Endothelial cell of umbilical vein (primary cell): ENCODE measurements around the gene PDGFA. TPM values are rescaled to one million over a fixed set of nuclear protein-coding genes. Genes with fewer than 3 reads are reported as not detected.

ENCODE experiments used
- BruUV-seq: library from RNA; stranded (reverse); fragments of 400-500 nt; replicated peaks from 2 replicates; lab custom pipeline; 2021; lab: Mats Ljungman, UMichigan
- CTCF ChIA-PET: fragments of 300-600, 350-600 bp; sonication (Branson Sonifier 250); formaldehyde crosslinking; loops from one replicate; lab custom pipeline; 2021; ENCODE audit warnings: antibody characterized with exemption, inconsistent platforms; lab: Charles Lee
- POLR2A ChIA-PET: fragments of 300-600, 350-600 bp; sonication (Branson Sonifier 250); formaldehyde crosslinking; loops from one replicate; lab custom pipeline; 2021; ENCODE audit warnings: antibody characterized with exemption, inconsistent platforms; lab: Charles Lee
- DNase-seq: peaks from one replicate; pipeline ENCODE4 v3.0.0-alpha.2; 2011; ENCODE audit warnings: low read depth, low spot score
- FAIRE-seq: peaks from 2 replicates; lab custom pipeline; 2011; peaks lifted over from hg19 to GRCh38; lab: Jason Lieb, UNC
- H2AFZ ChIP-seq: 2 replicates; pipeline ENCODE4 v1.6.0; 2012; ENCODE audit warnings: low read depth, low read length, control low read depth, inconsistent platforms
- H3K27ac ChIP-seq: 2 replicates; pipeline ENCODE4 v1.5.1; 2011; ENCODE audit warnings: low read depth, mild to moderate bottlenecking, control low read depth, low read length, moderate library complexity; ENCODE audit not compliant: insufficient read depth
- H3K27me3 ChIP-seq, 2 experiments: 2 replicates each; pipeline versions ENCODE4 v1.6.0 to v1.6.1; 2011; ENCODE audit warnings: low read length in 2 of 2, mixed read lengths in 1 of 2; ENCODE audit not compliant: control insufficient read depth in 2 of 2, insufficient read depth in 2 of 2
- H3K36me3 ChIP-seq, 2 experiments: 2 replicates in 1 of 2; 3 replicates in 1 of 2; pipeline ENCODE4 v1.5.1; 2011; ENCODE audit warnings: low read length in 2 of 2, mild to moderate bottlenecking in 1 of 2, moderate library complexity in 1 of 2; ENCODE audit not compliant: control insufficient read depth in 2 of 2, insufficient read depth in 2 of 2; ENCODE audit errors: extremely low read depth in 1 of 2
- H3K4me1 ChIP-seq: 3 replicates; pipeline ENCODE4 v1.5.1; 2011; ENCODE audit warnings: mild to moderate bottlenecking, low read length; ENCODE audit not compliant: control insufficient read depth, insufficient read depth; ENCODE audit errors: extremely low read depth
- H3K4me2 ChIP-seq: 2 replicates; pipeline ENCODE4 v1.6.1; 2011; ENCODE audit warnings: low read length, control low read depth, mixed read lengths; ENCODE audit not compliant: insufficient read depth
- H3K4me3 ChIP-seq, 3 experiments: fragments of 200-600 bp in 1 of 3; sonication (generic), shearing (Covaris generic) in 1 of 3; replicated peaks in 1 of 3; 2 replicates each; pipeline ENCODE4 v1.5.1; 2011 to 2016; ENCODE audit warnings: control low read depth in 3 of 3, low read length in 3 of 3, mild to moderate bottlenecking in 2 of 3, inconsistent platforms in 1 of 3, low read depth in 1 of 3, moderate library complexity in 1 of 3; ENCODE audit not compliant: insufficient read depth in 1 of 3
- H3K79me2 ChIP-seq: 2 replicates; pipeline ENCODE4 v1.6.0; 2012; ENCODE audit warnings: low read length, inconsistent platforms; ENCODE audit not compliant: control insufficient read depth, insufficient read depth
- H3K9ac ChIP-seq: replicated peaks from 2 replicates; pipeline ENCODE3; 2011; ENCODE audit warnings: low read length, control low read depth; ENCODE audit not compliant: insufficient read depth; ENCODE audit errors: extremely low read depth
- H3K9me1 ChIP-seq: replicated peaks from 3 replicates; pipeline ENCODE4 v1.6.0; 2011; ENCODE audit warnings: mild to moderate bottlenecking, low read length; ENCODE audit not compliant: control insufficient read depth, insufficient read depth; ENCODE audit errors: extremely low read depth
- H3K9me3 ChIP-seq: replicated peaks from 2 replicates; pipeline ENCODE4 v1.5.1; 2012; ENCODE audit warnings: low read length, inconsistent platforms; ENCODE audit not compliant: control insufficient read depth, insufficient read depth
- H4K20me1 ChIP-seq: replicated peaks from 2 replicates; pipeline ENCODE3; 2011; ENCODE audit warnings: mild to moderate bottlenecking, low read length; ENCODE audit not compliant: control insufficient read depth, insufficient read depth; ENCODE audit errors: extremely low read depth
- EZH2 ChIP-seq: IDR thresholded peaks from 2 replicates; pipeline ENCODE4 v1.6.1; 2012; ENCODE audit warnings: borderline replicate concordance, low read depth, mild to moderate bottlenecking, moderate library complexity, low read length, inconsistent platforms; ENCODE audit not compliant: severe bottlenecking
- FOS ChIP-seq: IDR thresholded peaks from 2 replicates; pipeline ENCODE4 v1.6.1; 2011; ENCODE audit warnings: mild to moderate bottlenecking, low read length, moderate library complexity, borderline replicate concordance; ENCODE audit not compliant: insufficient read depth
- GATA2 ChIP-seq: IDR thresholded peaks from 2 replicates; pipeline ENCODE4 v1.7.0; 2011; ENCODE audit warnings: low read depth, mild to moderate bottlenecking, moderate library complexity, mixed read lengths, low read length; ENCODE audit not compliant: insufficient read length, insufficient read depth
- JUN ChIP-seq: IDR thresholded peaks from 2 replicates; pipeline ENCODE4 v1.6.1; 2011; ENCODE audit warnings: borderline replicate concordance, low read depth; ENCODE audit not compliant: insufficient read length, insufficient read depth
- MYC ChIP-seq: IDR thresholded peaks from one replicate; pipeline ENCODE4 v1.6.1; 2011; ENCODE audit warnings: mild to moderate bottlenecking, low read depth, low read length
- POLR2A ChIP-seq: IDR thresholded peaks from 2 replicates; pipeline ENCODE4 v1.6.1; 2012; ENCODE audit warnings: low read depth, mild to moderate bottlenecking, control low read depth, low read length
- POLR2AphosphoS5 ChIP-seq: IDR thresholded peaks from 2 replicates; pipeline ENCODE4 v1.6.1; 2012; ENCODE audit warnings: low read depth, mild to moderate bottlenecking, control low read depth, low read length, moderate library complexity; ENCODE audit not compliant: insufficient read depth
- dilution Hi-C: fragments of 300-500 bp; cut with MboI; formaldehyde crosslinking; loops from one replicate; pipeline ENCODE4 v1.15.0; 2019; ENCODE audit warnings: low sequenced_read_pairs; ENCODE audit not compliant: extremely low pct_ligation_motif_present
- intact Hi-C: fragments of 100-400 bp; cut with micrococcal nuclease; formaldehyde crosslinking; loops from one replicate; pipeline ENCODE4 v1.10.0; 2022
- polyA plus RNA-seq, 4 experiments: library from polyadenylated mRNA; depleted of rRNA in 3 of 4; stranded (reverse) in 3 of 4; unstranded in 1 of 4; fragments of >200 nt; gene quantifications; 2 replicates each; pipeline versions ENCODE4 v1.2.1 to v1.2.3, GENCODE V29; 2011 to 2012; ENCODE audit warnings: missing spikeins in 1 of 4
- total RNA-seq: library from RNA; stranded (reverse); gene quantifications from 2 replicates; pipeline ENCODE4 v1.2.3, GENCODE V29; 2021
- TF ChIP-seq, protein P1 (sequence below), 2 donors: IDR thresholded peaks; 1 replicate in 1 of 2; 2 replicates in 1 of 2; pipeline ENCODE4 v1.5.1; 2011; ENCODE audit warnings: low read length in 2 of 2, mild to moderate bottlenecking in 2 of 2, moderate library complexity in 2 of 2, control low read depth in 1 of 2, inconsistent platforms in 1 of 2, low read depth in 1 of 2; ENCODE audit not compliant: insufficient read depth in 1 of 2; ENCODE audit errors: extremely low read depth in 1 of 2
- TF ChIP-seq, protein P2 (sequence below): IDR thresholded peaks from 2 replicates; pipeline ENCODE4 v1.6.1; 2011; ENCODE audit not compliant: insufficient read depth, insufficient read length

PDGFA gene
- total and polyA plus RNA-seq, 2 donors (not counting 3 experiments of a cell fraction or from before 2014, with no cell fraction given) = 17.4 to 62.4 TPM

DNA sequence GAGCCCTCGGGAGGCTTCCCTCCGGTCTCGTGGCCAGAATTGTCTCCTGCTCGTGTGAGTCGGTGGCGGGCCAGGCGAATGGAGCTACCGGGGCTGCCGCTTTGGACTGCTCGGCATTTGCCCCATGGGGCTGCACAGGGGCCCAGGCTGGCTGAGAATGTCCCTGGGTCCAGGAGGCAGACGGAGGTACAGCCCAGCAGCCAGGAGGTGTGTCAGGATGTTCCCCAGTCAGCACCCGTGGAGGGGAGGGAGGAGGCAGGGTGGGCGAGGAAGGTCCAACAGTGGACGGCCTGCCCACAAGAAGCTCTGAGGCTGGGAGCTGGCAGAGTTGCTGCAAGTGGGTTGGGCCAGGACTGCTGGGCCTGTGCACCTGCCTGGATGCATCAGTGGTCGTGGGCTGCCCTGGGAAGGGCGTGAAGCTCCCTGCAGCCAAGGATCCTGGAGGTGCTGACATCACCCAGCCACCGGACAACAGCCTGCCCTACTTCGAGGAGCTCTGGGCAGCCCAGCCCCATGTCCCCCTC lies 46.4 kb downstream of the PDGFA start:
- no TSS peak for BruUV-seq
- H3K4me2 ChIP-seq = no peak overlapping the region
- H3K9ac ChIP-seq = no peak overlapping the region
- no peaks in the 10 kb centered on the region for H3K36me3 ChIP-seq
- intact Hi-C loops = no loop called here
- peaks cover 29% of the 10 kb centered on the region for H3K4me1 ChIP-seq
- FAIRE-seq (no peak), DNase-seq (no peak)
- POLR2A ChIA-PET = no interaction called here
- no peaks in the 10 kb centered on the region for H3K9me3 ChIP-seq
- H3K27ac ChIP-seq = no peak overlapping the region
- H2AFZ ChIP-seq = no peak overlapping the region
- H3K79me2 ChIP-seq = no peaks in the 10 kb centered on the region
- H4K20me1 ChIP-seq = no peaks in the 10 kb centered on the region
- no peak overlapping the region for H3K4me3 ChIP-seq
- H3K9me1 ChIP-seq = no peaks in the 10 kb centered on the region
- dilution Hi-C loops = no loop called here
- CTCF ChIA-PET = interaction anchor here (0.8 to 1.4 kb wide), 2 partner anchors 60 to 111 kb away, joined by 3 read pairs; no protein-coding TSS in a partner anchor
- no peaks in the 10 kb centered on the region for H3K27me3 ChIP-seq
- TF ChIP-seq FOS = no peak
- TF ChIP-seq MYC = no peak
- TF ChIP-seq, protein P1, sequence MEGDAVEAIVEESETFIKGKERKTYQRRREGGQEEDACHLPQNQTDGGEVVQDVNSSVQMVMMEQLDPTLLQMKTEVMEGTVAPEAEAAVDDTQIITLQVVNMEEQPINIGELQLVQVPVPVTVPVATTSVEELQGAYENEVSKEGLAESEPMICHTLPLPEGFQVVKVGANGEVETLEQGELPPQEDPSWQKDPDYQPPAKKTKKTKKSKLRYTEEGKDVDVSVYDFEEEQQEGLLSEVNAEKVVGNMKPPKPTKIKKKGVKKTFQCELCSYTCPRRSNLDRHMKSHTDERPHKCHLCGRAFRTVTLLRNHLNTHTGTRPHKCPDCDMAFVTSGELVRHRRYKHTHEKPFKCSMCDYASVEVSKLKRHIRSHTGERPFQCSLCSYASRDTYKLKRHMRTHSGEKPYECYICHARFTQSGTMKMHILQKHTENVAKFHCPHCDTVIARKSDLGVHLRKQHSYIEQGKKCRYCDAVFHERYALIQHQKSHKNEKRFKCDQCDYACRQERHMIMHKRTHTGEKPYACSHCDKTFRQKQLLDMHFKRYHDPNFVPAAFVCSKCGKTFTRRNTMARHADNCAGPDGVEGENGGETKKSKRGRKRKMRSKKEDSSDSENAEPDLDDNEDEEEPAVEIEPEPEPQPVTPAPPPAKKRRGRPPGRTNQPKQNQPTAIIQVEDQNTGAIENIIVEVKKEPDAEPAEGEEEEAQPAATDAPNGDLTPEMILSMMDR (IDR thresholded peaks at IDR 0.05; ENCODE audit: extremely low read depth in 1 of 2, insufficient read depth in 1 of 2, low read depth in 1 of 2, low read length in 2 of 2) = no peak
- TF ChIP-seq GATA2 = no peak
- TF ChIP-seq, protein P2, sequence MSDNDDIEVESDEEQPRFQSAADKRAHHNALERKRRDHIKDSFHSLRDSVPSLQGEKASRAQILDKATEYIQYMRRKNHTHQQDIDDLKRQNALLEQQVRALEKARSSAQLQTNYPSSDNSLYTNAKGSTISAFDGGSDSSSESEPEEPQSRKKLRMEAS = no peak
- TF ChIP-seq EZH2 = no peak
- no peak for TF ChIP-seq POLR2A
- TF ChIP-seq JUN = no peak
- TF ChIP-seq POLR2AphosphoS5 = no peak
